Tongue (tissue), 2 donors: Measurements from ENCODE around the gene PYY. TPM values are rescaled to one million over a fixed set of nuclear protein-coding genes. Genes with fewer than 3 reads are reported as not detected.

Experiments
- DNase-seq: peaks from one replicate; pipeline ENCODE4 v3.0.0-alpha.2; 2015
- total RNA-seq: library from RNA; depleted of rRNA; stranded (reverse); fragments of >200 nt; gene quantifications from one replicate; pipeline ENCODE4 v1.2.3, GENCODE V29; 2014

Gene PYY
- total RNA-seq, 1 donor from 2014 or later, result not detected

- peak; percentile 50 for DNase-seq
These were observed 39.3 kb downstream of the PYY start for GRCh38 chr17:43914451-43914850.

- no peak for DNase-seq
These were observed 40.2 kb downstream of the PYY start for GRCh38 chr17:43913584-43913983.

GRCh38 chr17:43912635-43913304 is 41.0 kb downstream of the PYY start:
- no peak for DNase-seq

- peak; percentile 22 for DNase-seq
These were observed 41.8 kb downstream of the PYY start for GRCh38 chr17:43911904-43912303.

- DNase-seq, result no peak
These were observed 44.1 kb downstream of the PYY start for GRCh38 chr17:43909537-43910231.

- peak; percentile 90 for DNase-seq
These were observed 45.6 kb downstream of the PYY start for GRCh38 chr17:43907998-43908721.

- DNase-seq, result peak; percentile 93
These were observed 46.2 kb downstream of the PYY start, which contains the start of gene MPP2 for GRCh38 chr17:43907425-43907981. Gene MPP2 (minus strand): TSS chr17:43907536. CDS start chr17:43904460, 3,076 bp downstream.

GRCh38 chr17:43906951-43907424 is 46.8 kb downstream of the PYY start:
- peak; percentile 39 for DNase-seq

GRCh38 chr17:43905985-43906852 is 47.5 kb downstream of the PYY start:
- peak; percentile 87 for DNase-seq

- no peak for DNase-seq
These were observed 48.2 kb downstream of the PYY start for GRCh38 chr17:43905400-43905984.

Other genes starting within 250 kb of the PYY start
- gene SOST, start 195.1 kb downstream of the PYY start, total RNA-seq, result not detected
- gene DUSP3, start 175.0 kb downstream of the PYY start, total RNA-seq, result 80.3 TPM
- not detected for gene CFAP97D1, start 173.5 kb downstream of the PYY start, total RNA-seq
- gene MPP3, start 120.8 kb downstream of the PYY start, total RNA-seq, result 6.8 TPM
- gene CD300LG, start 106.8 kb downstream of the PYY start, total RNA-seq, result 2.5 TPM
- 4.6 TPM for gene MPP2, start 46.4 kb downstream of the PYY start, total RNA-seq
- not detected for gene PPY, start 11.5 kb downstream of the PYY start, total RNA-seq
- gene NAGS, start 50.7 kb upstream of the PYY start, total RNA-seq, result 0.41 TPM
- 45.3 TPM for gene TMEM101, start 61.0 kb upstream of the PYY start, total RNA-seq
- gene LSM12, start 112.7 kb upstream of the PYY start, total RNA-seq, result 22.6 TPM
- gene G6PC3, start 116.8 kb upstream of the PYY start, total RNA-seq, result 7.8 TPM
- gene HDAC5, start 169.7 kb upstream of the PYY start, total RNA-seq, result 127 TPM
- gene HROB, start 188.0 kb upstream of the PYY start, total RNA-seq, result 0.82 TPM
- 18.0 TPM for gene ASB16, start 216.8 kb upstream of the PYY start, total RNA-seq
- 29.6 TPM for gene TMUB2, start 233.0 kb upstream of the PYY start, total RNA-seq
- gene ATXN7L3, start 245.9 kb upstream of the PYY start, total RNA-seq, result 34.5 TPM